C4-2B (cell line): ENCODE measurements around the gene SEMA5B.

ENCODE experiments used
- H3K27ac ChIP-seq: fragments of 450-650 bp; 2 replicates; pipeline ENCODE4 v1.5.1; 2017
- CTCF ChIP-seq: fragments of 450-650 bp; conservative IDR thresholded peaks from 2 replicates; pipeline ENCODE4 v1.5.1; 2017; ENCODE audit warnings: mild to moderate bottlenecking
- ZFX ChIP-seq: fragments of 450-650 bp; IDR thresholded peaks from 2 replicates; pipeline ENCODE4 v1.6.1; 2017

Gene SEMA5B

GRCh38 chr3:123046262-123047061 is 18.9 kb upstream of the SEMA5B start:
- TF ChIP-seq ZFX (no peak), CTCF (no peak)
- no peak overlapping the region for H3K27ac ChIP-seq

- H3K27ac ChIP-seq, result no peak overlapping the region
Observed at GRCh38 chr3:123044981-123045763, 17.6 kb upstream of the SEMA5B start.

GRCh38 chr3:123042413-123042812 is 14.8 kb upstream of the SEMA5B start:
- TF ChIP-seq ZFX (no peak), CTCF (no peak)

More at GRCh38 chr3:123044981-123045763, 17.6 kb upstream of the SEMA5B start:
- no peak for TF ChIP-seq ZFX
- TF ChIP-seq CTCF, result no peak

GRCh38 chr3:123039178-123039577 is 11.6 kb upstream of the SEMA5B start:
- TF ChIP-seq CTCF (no peak), ZFX (no peak)
- H3K27ac ChIP-seq, result no peak overlapping the region

More at GRCh38 chr3:123042413-123042812, 14.8 kb upstream of the SEMA5B start:
- H3K27ac ChIP-seq, result no peak overlapping the region

GRCh38 chr3:123038751-123039150 is 11.2 kb upstream of the SEMA5B start:
- TF ChIP-seq ZFX, result no peak
- TF ChIP-seq CTCF, result no peak
- H3K27ac ChIP-seq, result peak overlapping the region; percentile 5; the same call in 1 of the 2 replicates

GRCh38 chr3:123037015-123037375 is 9.4 kb upstream of the SEMA5B start:
- no peak overlapping the region for H3K27ac ChIP-seq

More at GRCh38 chr3:123037015-123037375, 9.4 kb upstream of the SEMA5B start:
- TF ChIP-seq ZFX, result no peak
- no peak for TF ChIP-seq CTCF
